GM18867 (cell line): Measurements from ENCODE around the gene KLRK1.
"Not testable (repeated sequence)": the region's sequence is repeated elsewhere in the genome, so short reads cannot be mapped to it uniquely, and the experiment has no call there.

Experiments
- ATAC-seq: cut with Tn5 transposase; IDR thresholded peaks from one replicate; pipeline ENCODE4 v1.9.1; 2021; ENCODE audit warnings: mild to moderate bottlenecking, moderate library complexity; ENCODE audit not compliant: unreplicated experiment

The KLRK1 gene

GRCh38 chr12:10388624-10389413, 1.0 kb downstream of the KLRK1 start:
- ATAC-seq: no peak

- not testable (repeated sequence) for ATAC-seq
Measured at GRCh38 chr12:10387498-10387897, 2.3 kb downstream of the KLRK1 start.

DNA sequence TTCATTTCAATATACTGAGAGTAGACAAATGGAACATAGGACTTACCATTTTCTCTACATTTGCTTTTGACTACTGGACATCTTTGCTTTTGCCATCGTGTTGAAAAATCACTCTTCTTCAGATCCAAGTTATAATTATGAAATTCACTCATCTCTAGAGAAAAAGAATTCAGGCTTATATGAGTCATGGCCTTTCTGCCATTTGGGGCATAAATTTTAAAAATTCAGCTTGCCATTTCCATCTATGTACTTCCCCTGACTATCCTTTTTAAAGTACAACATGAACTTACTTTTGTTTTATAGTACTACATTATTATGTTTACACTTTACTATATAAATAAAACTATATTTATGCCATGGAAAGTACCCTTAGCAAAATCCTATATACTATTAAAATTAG, 3.0 kb downstream of the KLRK1 start:
- no peak for ATAC-seq

DNA sequence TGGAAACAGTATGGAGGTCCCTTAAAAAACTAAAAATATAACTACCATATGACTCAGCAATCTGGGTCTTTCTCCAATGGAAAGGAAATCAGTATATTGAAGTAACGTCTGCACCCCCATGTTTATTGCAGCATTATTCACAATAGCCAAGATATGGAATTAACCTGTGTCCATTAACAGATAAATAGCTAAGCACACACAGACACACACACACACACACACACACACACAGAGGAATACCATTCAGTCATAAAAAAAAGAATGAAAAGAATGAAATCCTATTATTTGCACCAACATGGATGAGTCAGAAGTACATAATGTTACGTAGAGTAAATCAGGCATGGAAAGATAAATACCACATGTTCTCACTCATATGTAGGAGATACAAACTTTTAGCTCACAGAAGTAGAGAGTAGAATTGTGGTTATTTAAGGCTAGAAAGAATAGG, 4.7 kb downstream of the KLRK1 start:
- ATAC-seq: no peak

- ATAC-seq: no peak
Measured at GRCh38 chr12:10384191-10384590, 5.7 kb downstream of the KLRK1 start.

DNA sequence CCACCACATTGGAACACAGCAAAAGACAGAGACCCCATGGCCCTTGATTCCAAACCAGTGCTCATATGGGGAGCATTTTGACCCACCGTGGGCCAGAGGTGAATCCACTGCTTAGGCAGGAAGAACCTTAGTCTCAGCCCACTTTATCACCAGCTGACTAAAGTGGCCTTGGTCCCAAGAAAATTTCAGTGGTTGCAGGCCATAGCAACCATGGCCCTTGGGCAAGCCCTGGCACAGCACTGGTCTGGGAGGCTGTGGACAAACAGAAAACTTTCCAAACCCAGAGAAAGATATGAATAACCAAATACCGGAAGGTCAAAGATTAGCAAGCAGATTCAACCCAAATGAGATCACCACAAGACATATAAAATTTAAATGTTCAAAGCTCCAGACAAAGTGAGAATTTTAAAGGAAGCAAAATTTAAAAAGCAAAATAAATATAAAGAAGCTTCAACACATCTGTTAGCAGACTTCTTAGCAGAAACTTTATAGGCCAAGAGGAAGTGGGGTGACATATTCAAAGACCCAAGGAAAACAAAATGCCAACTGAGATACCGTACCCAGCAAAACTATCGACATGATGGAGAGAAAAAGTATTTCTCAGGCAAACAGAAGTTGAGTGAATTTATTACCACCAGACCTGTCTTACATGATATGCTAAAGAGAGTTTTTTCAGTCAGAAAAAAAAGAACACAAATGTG, 7.8 kb downstream of the KLRK1 start:
- no peak for ATAC-seq

- not testable (repeated sequence) for ATAC-seq
Measured at GRCh38 chr12:10378737-10379136, 11.1 kb downstream of the KLRK1 start.

DNA sequence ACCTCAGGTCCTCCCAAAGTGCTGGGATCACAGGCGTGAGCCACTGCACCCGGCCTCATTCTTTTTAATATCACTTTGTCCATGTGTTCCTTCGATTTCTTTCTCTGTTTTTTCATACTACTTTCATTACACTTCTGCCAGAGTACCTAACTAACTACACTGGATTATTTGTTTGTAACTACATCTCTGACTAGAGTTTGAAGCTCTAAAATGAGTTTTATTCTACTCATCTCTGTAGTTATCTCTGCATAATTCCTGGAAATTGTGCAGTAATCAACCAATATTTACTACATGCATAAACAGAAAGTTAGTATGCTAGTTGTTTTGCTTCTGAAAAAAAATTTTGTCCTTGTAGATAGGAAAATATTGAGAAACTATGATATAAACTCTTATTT, 15.2 kb downstream of the KLRK1 start:
- no peak for ATAC-seq

GRCh38 chr12:10372559-10372958, 17.3 kb downstream of the KLRK1 start:
- ATAC-seq: no peak

- not testable (repeated sequence) for ATAC-seq
Measured at GRCh38 chr12:10371893-10372535, 17.8 kb downstream of the KLRK1 start.

DNA sequence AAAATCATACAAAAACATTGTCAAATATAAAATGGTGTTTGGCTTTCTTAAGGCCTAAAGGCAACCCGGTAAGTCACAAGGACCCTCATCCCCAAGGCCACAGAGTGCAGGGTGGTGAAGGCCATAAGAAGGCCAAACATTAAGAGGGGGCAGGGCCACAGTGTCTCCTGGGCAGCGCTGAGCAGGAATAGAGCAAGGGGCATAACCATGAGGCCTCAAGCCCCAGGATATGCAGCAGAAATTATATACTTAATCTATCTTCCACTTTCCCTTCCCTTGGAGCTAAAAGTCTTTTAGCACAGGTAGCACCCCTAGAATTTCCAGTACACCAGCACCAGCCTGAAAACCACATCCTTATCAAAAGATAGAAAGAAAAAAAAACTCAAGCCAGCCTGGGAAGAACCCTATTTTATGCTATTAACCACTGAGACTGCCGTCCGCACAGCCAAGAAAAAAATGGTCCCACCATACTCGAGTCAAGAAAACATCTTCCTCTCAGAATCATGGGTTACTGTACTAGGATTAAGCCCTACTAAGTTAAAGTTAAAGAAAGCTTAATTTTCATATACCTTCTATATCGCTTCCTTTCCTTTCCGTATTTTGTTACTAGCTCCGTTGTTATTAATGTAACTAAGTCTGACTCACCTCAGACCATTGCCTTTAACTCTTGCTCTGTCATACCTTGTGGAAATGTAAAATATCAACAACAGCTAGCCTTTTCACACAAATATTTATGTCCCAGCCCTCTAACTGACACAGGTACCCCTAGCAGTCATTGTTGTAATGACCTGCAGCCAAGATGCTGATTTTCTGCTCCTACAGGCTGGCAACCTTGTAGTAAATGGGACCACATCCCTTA, 20.1 kb downstream of the KLRK1 start:
- no peak for ATAC-seq

DNA sequence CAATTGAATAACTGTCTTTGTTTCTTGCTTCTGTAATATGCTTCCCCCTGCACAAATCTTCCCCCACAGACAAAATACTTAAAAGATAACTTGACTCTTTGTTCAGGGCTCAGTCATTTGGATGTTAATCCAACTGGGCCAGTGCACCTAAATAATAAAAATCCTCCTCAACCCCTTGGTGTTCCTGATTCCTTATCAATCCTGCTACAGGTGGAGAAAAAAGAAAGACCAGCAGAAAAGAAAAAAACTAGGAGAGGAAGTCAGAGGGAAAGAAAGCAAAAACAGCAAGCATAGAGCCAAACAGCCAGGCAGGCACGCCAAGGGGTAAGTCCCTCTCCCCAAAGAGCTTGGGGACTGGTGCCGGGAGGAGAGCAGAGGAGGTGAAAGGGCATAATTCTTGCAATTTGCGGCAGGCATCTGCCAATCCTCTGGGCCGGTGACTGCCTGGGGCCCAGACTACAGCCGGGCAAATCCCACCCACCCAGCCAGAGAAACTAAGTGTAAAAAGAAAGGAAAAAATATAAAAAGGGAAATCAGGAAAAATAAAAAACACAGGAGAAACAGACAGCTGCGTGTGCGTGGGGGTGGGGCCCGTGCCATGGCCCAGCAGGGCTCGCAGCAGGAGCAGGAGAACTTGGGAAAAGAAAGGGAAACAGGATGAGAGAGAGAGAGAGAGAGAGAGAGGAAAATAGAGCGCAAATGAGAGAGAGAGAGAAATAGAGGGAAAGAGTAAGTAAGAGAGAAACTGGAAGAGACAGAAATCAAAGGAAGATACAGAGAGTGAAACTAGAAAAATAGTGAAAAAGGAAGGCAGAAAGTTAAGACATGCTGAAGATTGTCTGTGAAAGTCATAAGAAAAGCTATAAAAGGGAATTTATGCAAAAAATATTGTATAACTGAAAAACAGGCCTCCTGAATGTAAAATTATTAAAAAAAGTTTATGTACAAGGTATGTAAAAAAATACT, 21.4 kb downstream of the KLRK1 start:
- no peak for ATAC-seq

DNA sequence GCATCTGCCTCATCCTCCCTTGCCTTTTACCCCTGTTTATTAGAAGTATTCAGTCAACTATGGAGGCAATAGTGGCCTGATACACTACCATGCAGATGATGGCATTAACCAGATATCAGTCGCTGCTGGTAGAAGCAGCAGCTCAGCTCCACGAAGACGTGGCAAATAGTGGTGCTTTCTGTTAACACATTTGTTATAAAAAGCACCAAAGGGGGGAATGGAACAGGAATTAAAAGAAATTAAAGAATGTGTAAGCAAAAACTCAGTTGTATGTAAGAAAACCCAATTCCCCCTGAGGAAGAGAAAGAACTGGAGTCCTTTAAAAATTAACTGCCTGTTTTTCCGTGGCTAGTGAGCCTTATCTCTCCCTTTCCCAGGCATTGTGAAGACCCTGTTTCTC, 22.1 kb downstream of the KLRK1 start:
- not testable (repeated sequence) for ATAC-seq

DNA sequence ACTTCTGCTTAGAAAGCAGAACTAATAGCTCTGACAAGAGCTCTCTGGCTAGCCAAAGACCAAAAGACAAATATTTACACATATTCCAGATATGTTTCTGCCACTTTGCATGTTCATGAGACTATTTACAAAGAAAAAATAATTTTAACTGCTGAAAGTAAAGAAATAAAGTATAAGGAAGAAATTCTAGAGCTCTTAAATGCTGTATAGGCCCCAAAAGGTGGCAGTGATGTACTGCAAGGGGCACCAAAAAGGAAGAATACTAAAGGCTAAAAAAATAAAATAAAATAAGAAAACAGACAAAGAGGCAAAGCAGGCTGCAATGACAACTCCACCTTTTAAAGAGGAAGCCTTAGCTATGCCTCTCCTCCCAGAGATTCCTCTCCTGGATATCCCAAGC, 23.0 kb downstream of the KLRK1 start:
- ATAC-seq: no peak

GRCh38 chr12:10365696-10366405, 24.0 kb downstream of the KLRK1 start:
- no peak for ATAC-seq

GRCh38 chr12:10364815-10365622, 24.8 kb downstream of the KLRK1 start:
- peak; percentile 60 for ATAC-seq

- ATAC-seq: peak; percentile 85
Measured at GRCh38 chr12:10363914-10364814, 25.7 kb downstream of the KLRK1 start.

- ATAC-seq: no peak
Measured at GRCh38 chr12:10363658-10363913, 26.3 kb downstream of the KLRK1 start.
